Lung (tissue), 12 donors: ENCODE data around the gene KLHDC10. TPM values are rescaled to one million over a fixed set of nuclear protein-coding genes. Genes with fewer than 3 reads are reported as not detected.

Experiments used
- ATAC-seq: fragments of 200-7000 bp; cut with Tn5 transposase; one replicate; pipeline ENCODE4 v1.9.1; 2020; ENCODE audit warnings: moderate number of reproducible peaks; ENCODE audit not compliant: insufficient read depth, low FRiP score
- DNase-seq, 3 donors: peaks; one replicate each; pipeline ENCODE4 v3.0.0-alpha.2; 2013 to 2017
- H3K27ac ChIP-seq, 2 donors: one replicate each; pipeline ENCODE4 v1.5.1; 2013; ENCODE audit warnings: mild to moderate bottlenecking in 2 of 2, moderate library complexity in 2 of 2, control low read depth in 1 of 2, inconsistent platforms in 1 of 2, low read depth in 1 of 2, low read length in 1 of 2
- H3K27me3 ChIP-seq, 3 donors: one replicate each; pipeline ENCODE4 v1.5.1; 2013; ENCODE audit warnings: low read length in 2 of 3; ENCODE audit not compliant: control insufficient read depth in 3 of 3, insufficient read depth in 3 of 3
- H3K36me3 ChIP-seq, 4 donors: one replicate each; pipeline ENCODE4 v1.5.1; 2013; ENCODE audit warnings: low read length in 4 of 4, mild to moderate bottlenecking in 1 of 4, moderate library complexity in 1 of 4; ENCODE audit not compliant: control insufficient read depth in 4 of 4, insufficient read depth in 4 of 4
- H3K4me1 ChIP-seq, 5 donors: one replicate each; pipeline ENCODE4 v1.5.1; 2013; ENCODE audit warnings: low read length in 5 of 5, mild to moderate bottlenecking in 2 of 5, moderate library complexity in 1 of 5; ENCODE audit not compliant: control insufficient read depth in 5 of 5, insufficient read depth in 5 of 5
- H3K4me3 ChIP-seq: one replicate; pipeline ENCODE4 v1.5.1; 2013; ENCODE audit warnings: mild to moderate bottlenecking, control low read depth, moderate library complexity
- H3K9ac ChIP-seq, 2 donors: one replicate each; pipeline ENCODE4 v1.5.1; 2013; ENCODE audit warnings: low read length in 2 of 2, control low read depth in 1 of 2; ENCODE audit not compliant: insufficient read depth in 1 of 2
- H3K9me3 ChIP-seq, 4 donors: one replicate each; pipeline ENCODE4 v1.5.1; 2013; ENCODE audit warnings: low read length in 3 of 4, mild to moderate bottlenecking in 1 of 4, moderate library complexity in 1 of 4; ENCODE audit not compliant: control insufficient read depth in 4 of 4, insufficient read depth in 3 of 4
- CTCF ChIP-seq: IDR thresholded peaks from 2 replicates; pipeline ENCODE4 v1.5.1; 2012; ENCODE audit warnings: mild to moderate bottlenecking; ENCODE audit errors: control extremely low read depth, extremely low read depth
- WGBS, 2 donors: extraction: QIAGEN DNeasy Blood & Tissue Kit; methylation state at CpG; one replicate each; pipeline ENCODE4 v1.1.7; 2013; 5-methylcytosine and 5-hydroxymethylcytosine counted together
- polyA plus RNA-seq, 2 donors: library from polyadenylated mRNA; stranded (reverse); fragments of 200-250 nt; gene quantifications; one replicate each; pipeline ENCODE4 v1.2.1, GENCODE V29; 2013
- total RNA-seq, 2 donors: library from RNA; depleted of rRNA in 1 of 2; stranded (reverse); fragments of >200 nt in 1 of 2; gene quantifications; one replicate each; pipeline ENCODE4 v1.2.1, GENCODE V29; 2014 to 2021
- donor health status: control.
- donor health status: control.
- donor health status: Bipolar disorder and iron deficiency.
- donor health status: healthy.
- donor health status: DM: yes; HTN: yes; CAD: no.

The KLHDC10 gene
- total and polyA plus RNA-seq, 4 donors = 10.4 to 56.9 (median 25.1) TPM

- H3K9ac ChIP-seq = peak overlapping the region; percentile 77 to 90
- no peak overlapping the region for H3K4me3 ChIP-seq
- ATAC-seq (no peak), DNase-seq (no peak)
- H3K27ac ChIP-seq = peak overlapping the region in 1 of 2 donors; percentile 92
- H3K36me3 ChIP-seq = peaks cover 0 to 5% (median 1%) of the 10 kb centered on the region in 4 donors
- no peaks in the 10 kb centered on the region for H3K27me3 ChIP-seq
- H3K9me3 ChIP-seq = no peaks in the 10 kb centered on the region
- no peak for TF ChIP-seq CTCF
- H3K4me1 ChIP-seq = peaks cover 0 to 26% (median 17%) of the 10 kb centered on the region in 5 donors
- 86 to 92% methylated on average over 47 of the region's 47 CpGs for WGBS, 2 donors
Observed at GRCh38 chr7:130140551-130141160, 70.3 kb downstream of the KLHDC10 start.

- no peak for TF ChIP-seq CTCF
- Histone ChIP-seq H3K4me3 (peak overlapping the region; percentile 16), H3K9ac (peak overlapping the region; percentile 77 to 90), H3K27ac (peak overlapping the region in 1 of 2 donors; percentile 92), H3K9me3 (no peaks in the 10 kb centered on the region), H3K27me3 (no peaks in the 10 kb centered on the region), H3K36me3 (peaks cover 0 to 5% (median 0%) of the 10 kb centered on the region in 4 donors), H3K4me1 (peaks cover 0 to 26% (median 17%) of the 10 kb centered on the region in 5 donors)
- WGBS, 2 donors = 14 to 24% methylated on average over 39 of the region's 39 CpGs
- ATAC-seq = peak; percentile 83
- peak; percentile 92 to 98 (median 95) for DNase-seq
Observed at GRCh38 chr7:130141161-130141883, 71.0 kb downstream of the KLHDC10 start.

- Histone ChIP-seq H3K27ac (peak overlapping the region in 1 of 2 donors; percentile 92), H3K4me3 (peak overlapping the region; percentile 16), H3K4me1 (peaks cover 0 to 26% (median 17%) of the 10 kb centered on the region in 5 donors), H3K36me3 (peaks cover 0 to 5% (median 0%) of the 10 kb centered on the region in 4 donors), H3K9ac (peak overlapping the region; percentile 77 to 90), H3K9me3 (no peaks in the 10 kb centered on the region), H3K27me3 (no peaks in the 10 kb centered on the region)
- no peak for TF ChIP-seq CTCF
- peak; percentile 39 to 71 (median 58) for DNase-seq
- 63 to 70% methylated on average over 17 of the region's 17 CpGs for WGBS, 2 donors
- ATAC-seq = no peak
Observed at GRCh38 chr7:130141884-130142653, 71.7 kb downstream of the KLHDC10 start.
